Glomerular visceral epithelial cell (primary cell): Measurements from ENCODE around the gene RASGRP1.
"Not testable (repeated sequence)": the region's sequence is repeated elsewhere in the genome, so short reads cannot be mapped to it uniquely, and the experiment has no call there.

Experiments
- DNase-seq: peaks from one replicate; pipeline ENCODE4 v3.0.0-alpha.2; 2016; ENCODE audit errors: extremely low spot score

RASGRP1 gene

GRCh38 chr15:38564557-38565286 lies at the start of gene RASGRP1:
Gene RASGRP1 (minus strand): TSS chr15:38564814. CDS start chr15:38564628, 186 bp downstream.
- peak; percentile 72 for DNase-seq

GRCh38 chr15:38613085-38613484 lies 48.5 kb upstream of the RASGRP1 start:
- DNase-seq: no peak

GRCh38 chr15:38612159-38612863 lies 47.7 kb upstream of the RASGRP1 start:
- no peak for DNase-seq

GRCh38 chr15:38611228-38611627 lies 46.6 kb upstream of the RASGRP1 start:
- DNase-seq: no peak

GRCh38 chr15:38610748-38611147 lies 46.1 kb upstream of the RASGRP1 start:
- no peak for DNase-seq

GRCh38 chr15:38609097-38609738 lies 44.6 kb upstream of the RASGRP1 start:
- no peak for DNase-seq

- no peak for DNase-seq
Measured at GRCh38 chr15:38608682-38609081, 44.1 kb upstream of the RASGRP1 start.

GRCh38 chr15:38605744-38606143 lies 41.1 kb upstream of the RASGRP1 start:
- no peak for DNase-seq

GRCh38 chr15:38603672-38604071 lies 39.1 kb upstream of the RASGRP1 start:
- DNase-seq: no peak

- no peak for DNase-seq
Measured at GRCh38 chr15:38602910-38603670, 38.5 kb upstream of the RASGRP1 start.

GRCh38 chr15:38600236-38600635 lies 35.6 kb upstream of the RASGRP1 start:
- no peak for DNase-seq

GRCh38 chr15:38598749-38599148 lies 34.1 kb upstream of the RASGRP1 start:
- DNase-seq: peak; percentile 26

- DNase-seq: no peak
Measured at GRCh38 chr15:38597219-38597800, 32.7 kb upstream of the RASGRP1 start.

- peak; percentile 57 for DNase-seq
Measured at GRCh38 chr15:38593524-38593923, 28.9 kb upstream of the RASGRP1 start.

- peak; percentile 67 for DNase-seq
Measured at GRCh38 chr15:38589502-38589901, 24.9 kb upstream of the RASGRP1 start.

- peak; percentile 24 for DNase-seq
Measured at GRCh38 chr15:38588672-38589071, 24.1 kb upstream of the RASGRP1 start.

GRCh38 chr15:38587214-38587613 lies 22.6 kb upstream of the RASGRP1 start:
- no peak for DNase-seq

- not testable (repeated sequence) for DNase-seq
Measured at GRCh38 chr15:38586005-38586404, 21.4 kb upstream of the RASGRP1 start.

- DNase-seq: no peak
Measured at GRCh38 chr15:38578626-38579025, 14.0 kb upstream of the RASGRP1 start.

GRCh38 chr15:38577424-38577987 lies 12.9 kb upstream of the RASGRP1 start:
- DNase-seq: no peak

GRCh38 chr15:38576837-38577236 lies 12.2 kb upstream of the RASGRP1 start:
- no peak for DNase-seq
